Keratinocyte (primary cell): ENCODE measurements around the gene PDIA6.

ENCODE experiments used
- EZH2 ChIP-seq: IDR thresholded peaks from one replicate; pipeline ENCODE4 v1.6.1; 2012; ENCODE audit warnings: inconsistent platforms, mild to moderate bottlenecking, low read length, moderate library complexity
- TF ChIP-seq, protein P1 (sequence below), 3 experiments: IDR thresholded peaks in 1 of 3; conservative IDR thresholded peaks in 1 of 3; optimal IDR thresholded peaks in 1 of 3; 2 replicates in 2 of 3; 3 replicates in 1 of 3; pipeline versions ENCODE3 to v1.5.1; 2011; ENCODE audit warnings: low read length in 3 of 3, mild to moderate bottlenecking in 3 of 3, moderate library complexity in 2 of 3, control low read depth in 1 of 3, inconsistent platforms in 1 of 3; ENCODE audit not compliant: insufficient read depth in 2 of 3; ENCODE audit errors: extremely low read depth in 1 of 3

DNA sequence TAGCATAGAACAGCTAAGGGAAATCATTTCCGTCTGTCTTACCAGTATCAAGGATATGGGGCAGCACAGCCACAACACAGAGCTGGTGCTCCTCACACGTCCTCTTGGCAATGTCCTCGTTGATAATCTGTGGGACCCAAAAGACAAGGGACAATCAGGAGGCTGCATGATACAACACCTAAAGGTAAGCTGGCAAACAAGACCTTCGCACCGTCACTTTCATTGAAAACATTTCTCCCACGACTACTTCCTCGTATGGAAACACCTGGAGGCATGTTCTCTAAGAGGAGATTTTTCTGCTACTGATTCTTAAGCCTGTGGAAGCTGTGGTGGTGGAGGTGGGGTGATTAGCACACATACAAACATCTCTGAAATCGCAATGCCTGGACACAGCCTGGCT, 23.7 kb downstream of the PDIA6 start:
- TF ChIP-seq, protein P1, sequence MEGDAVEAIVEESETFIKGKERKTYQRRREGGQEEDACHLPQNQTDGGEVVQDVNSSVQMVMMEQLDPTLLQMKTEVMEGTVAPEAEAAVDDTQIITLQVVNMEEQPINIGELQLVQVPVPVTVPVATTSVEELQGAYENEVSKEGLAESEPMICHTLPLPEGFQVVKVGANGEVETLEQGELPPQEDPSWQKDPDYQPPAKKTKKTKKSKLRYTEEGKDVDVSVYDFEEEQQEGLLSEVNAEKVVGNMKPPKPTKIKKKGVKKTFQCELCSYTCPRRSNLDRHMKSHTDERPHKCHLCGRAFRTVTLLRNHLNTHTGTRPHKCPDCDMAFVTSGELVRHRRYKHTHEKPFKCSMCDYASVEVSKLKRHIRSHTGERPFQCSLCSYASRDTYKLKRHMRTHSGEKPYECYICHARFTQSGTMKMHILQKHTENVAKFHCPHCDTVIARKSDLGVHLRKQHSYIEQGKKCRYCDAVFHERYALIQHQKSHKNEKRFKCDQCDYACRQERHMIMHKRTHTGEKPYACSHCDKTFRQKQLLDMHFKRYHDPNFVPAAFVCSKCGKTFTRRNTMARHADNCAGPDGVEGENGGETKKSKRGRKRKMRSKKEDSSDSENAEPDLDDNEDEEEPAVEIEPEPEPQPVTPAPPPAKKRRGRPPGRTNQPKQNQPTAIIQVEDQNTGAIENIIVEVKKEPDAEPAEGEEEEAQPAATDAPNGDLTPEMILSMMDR (optimal IDR thresholded peaks at IDR 0.05 in 1 of 3, IDR thresholded peaks at IDR 0.05 in 1 of 3, conservative IDR thresholded peaks at IDR 0.05 in 1 of 3; ENCODE audit: extremely low read depth in 1 of 3, insufficient read depth in 2 of 3, low read length in 3 of 3): no peak
- no peak for TF ChIP-seq EZH2
